Activated CD4-positive, CD25-positive, alpha-beta regulatory T cell treated with anti-CD3 and anti-CD28 coated beads, Interleukin-2, amount 50 U/mL, for 72 hours (primary cell): ENCODE results near the gene ROMO1.
"Not testable (repeated sequence)": the region's sequence is repeated elsewhere in the genome, so short reads cannot be mapped to it uniquely, and the experiment has no call there.

Experiments
- DNase-seq: peaks from one replicate; pipeline ENCODE4 v3.0.0; 2021

The ROMO1 gene

GRCh38 chr20:35685368-35685767, 13.8 kb upstream of the ROMO1 start:
- DNase-seq, result not testable (repeated sequence)

- DNase-seq, result peak; percentile 21
Measured at GRCh38 chr20:35686872-35687271, 12.3 kb upstream of the ROMO1 start.

DNA sequence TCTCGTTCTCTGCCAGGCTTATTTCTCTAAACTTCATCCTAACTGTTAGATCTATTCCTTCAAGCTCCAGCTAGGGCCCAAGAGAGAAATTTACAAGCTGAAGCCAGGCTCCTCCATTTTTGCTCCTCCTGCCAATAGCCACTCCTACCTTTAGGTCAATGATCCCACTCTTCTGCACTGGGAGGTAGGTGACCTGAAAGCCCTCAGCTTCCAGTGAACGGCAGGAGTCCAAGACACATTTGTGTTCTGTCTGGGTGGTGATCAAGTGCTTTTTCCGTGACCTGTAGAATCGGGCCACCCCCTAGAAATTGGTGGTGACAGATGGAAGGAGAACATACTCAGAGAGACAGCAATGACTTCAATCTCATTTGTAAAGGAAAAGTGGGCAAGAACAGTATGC, 8.9 kb upstream of the ROMO1 start:
- no peak for DNase-seq

GRCh38 chr20:35695245-35695749, 3.9 kb upstream of the ROMO1 start:
- DNase-seq, result peak; percentile 6

DNA sequence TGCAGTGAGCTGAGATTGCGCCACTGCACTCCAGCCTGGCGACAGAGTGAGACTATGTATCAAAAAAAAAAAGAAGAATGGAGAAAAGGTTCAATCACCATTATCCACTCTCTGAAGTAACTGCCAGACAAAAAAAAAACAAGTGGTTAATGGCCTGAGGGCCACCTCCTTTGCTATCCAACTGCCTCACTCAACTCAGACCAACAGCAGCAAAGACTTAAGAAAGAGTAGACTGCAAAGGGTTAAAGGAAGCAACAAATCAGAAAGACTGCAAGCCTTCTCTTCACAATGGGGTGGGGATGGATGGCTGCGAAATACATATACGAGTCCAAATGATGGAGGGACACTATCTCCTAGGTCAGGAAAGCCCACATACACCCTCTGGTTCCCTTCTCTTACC, 3.2 kb upstream of the ROMO1 start:
- DNase-seq, result no peak

GRCh38 chr20:35697696-35698297, 1.4 kb upstream of the ROMO1 start:
- DNase-seq, result peak; percentile 23

GRCh38 chr20:35698298-35699126, 693 bp upstream of the ROMO1 start:
- DNase-seq, result peak; percentile 30

DNA sequence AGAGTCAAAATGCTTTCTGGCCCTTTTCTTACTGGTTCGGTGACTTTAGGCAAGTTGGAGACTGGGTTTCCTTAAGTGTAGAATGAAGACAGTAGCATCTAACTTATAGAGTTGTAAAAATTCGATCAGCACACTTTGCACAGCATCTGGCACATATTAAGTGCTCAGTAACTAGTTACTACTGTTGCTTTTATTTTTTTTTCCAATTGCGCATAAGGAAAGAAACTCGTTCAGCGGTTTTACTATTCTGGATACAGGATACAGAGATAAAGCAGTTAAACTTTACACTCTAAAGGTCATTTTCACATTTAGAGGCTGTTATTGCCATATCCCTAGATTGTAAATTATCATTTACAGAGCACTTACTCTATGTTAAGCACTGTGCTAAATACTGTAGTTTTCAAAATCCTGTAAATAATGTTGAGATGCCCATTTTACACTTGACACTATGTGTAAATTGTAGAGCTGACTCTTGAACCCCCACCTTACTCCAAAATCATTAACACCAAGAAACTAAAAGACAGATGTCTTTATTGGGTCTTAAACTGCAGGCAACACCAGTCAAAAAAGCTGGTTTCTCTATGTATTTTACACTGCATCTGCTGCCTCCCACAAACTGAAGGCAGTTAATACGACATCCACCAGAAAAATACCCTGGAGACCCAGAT, 886 bp downstream of the ROMO1 start:
- DNase-seq, result no peak

GRCh38 chr20:35700625-35701148, 1.5 kb downstream of the ROMO1 start:
- DNase-seq, result peak; percentile 16

GRCh38 chr20:35702051-35702823, 3.0 kb downstream of the ROMO1 start:
- DNase-seq, result peak; percentile 26

- no peak for DNase-seq
Measured at GRCh38 chr20:35702824-35703695, 3.9 kb downstream of the ROMO1 start.

GRCh38 chr20:35704514-35705261, 5.5 kb downstream of the ROMO1 start:
- DNase-seq, result no peak

GRCh38 chr20:35705894-35706293, 6.7 kb downstream of the ROMO1 start:
- DNase-seq, result not testable (repeated sequence)

- DNase-seq, result not testable (repeated sequence)
Measured at GRCh38 chr20:35706591-35707529, 7.7 kb downstream of the ROMO1 start.

GRCh38 chr20:35708502-35708901, 9.3 kb downstream of the ROMO1 start:
- DNase-seq, result no peak

DNA sequence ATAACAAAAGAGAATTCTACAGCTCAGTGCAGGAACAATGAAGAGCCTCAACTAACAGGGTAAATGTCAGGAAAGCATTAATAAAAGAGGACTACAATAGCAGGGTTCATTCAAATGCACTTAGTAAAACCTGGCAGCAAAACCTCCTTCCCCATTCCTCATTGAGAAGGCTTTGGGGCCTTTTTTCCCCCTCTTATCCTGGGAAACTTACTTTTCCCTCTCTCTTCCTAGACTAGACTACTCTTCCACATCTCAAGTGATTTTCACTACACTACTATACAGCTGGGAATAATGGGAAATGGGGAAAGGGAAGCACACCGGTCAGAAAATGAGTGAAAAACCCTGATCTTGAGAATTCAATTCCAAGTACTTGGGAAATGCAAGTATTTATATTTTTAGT, 10.1 kb downstream of the ROMO1 start:
- DNase-seq, result no peak

- no peak for DNase-seq
Measured at GRCh38 chr20:35710039-35710438, 10.8 kb downstream of the ROMO1 start.

DNA sequence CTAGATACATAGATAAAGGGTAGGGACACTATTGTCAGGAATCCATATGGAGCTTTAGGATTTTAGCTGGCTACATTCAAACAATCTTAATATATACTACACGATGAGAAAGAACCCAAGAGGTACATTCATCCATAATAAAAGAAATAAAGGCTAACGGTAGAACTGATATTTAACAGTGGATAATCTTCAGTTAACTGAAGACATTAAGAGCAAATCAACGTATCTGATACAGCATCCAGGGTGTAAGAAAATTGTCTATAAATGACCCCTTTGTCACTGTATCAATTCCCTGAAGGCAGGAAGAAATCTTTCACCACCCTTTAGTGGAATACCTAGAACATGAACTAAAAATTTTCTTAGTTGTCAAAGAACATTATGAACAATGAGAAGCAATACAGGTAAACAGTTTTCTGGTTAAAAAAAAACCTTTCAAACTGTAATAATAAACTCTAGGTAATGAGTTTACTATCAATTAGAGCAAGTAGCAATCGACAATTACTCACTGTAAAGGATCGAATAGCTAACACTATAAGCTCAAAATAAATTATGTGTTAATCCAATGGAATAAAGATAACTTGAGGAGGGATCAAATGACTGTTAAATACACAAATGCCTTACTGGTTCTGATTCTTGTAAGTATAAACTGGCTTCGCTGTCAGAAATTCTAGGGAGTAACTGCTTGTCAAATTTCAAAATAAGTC, 11.8 kb downstream of the ROMO1 start:
- DNase-seq, result no peak

DNA sequence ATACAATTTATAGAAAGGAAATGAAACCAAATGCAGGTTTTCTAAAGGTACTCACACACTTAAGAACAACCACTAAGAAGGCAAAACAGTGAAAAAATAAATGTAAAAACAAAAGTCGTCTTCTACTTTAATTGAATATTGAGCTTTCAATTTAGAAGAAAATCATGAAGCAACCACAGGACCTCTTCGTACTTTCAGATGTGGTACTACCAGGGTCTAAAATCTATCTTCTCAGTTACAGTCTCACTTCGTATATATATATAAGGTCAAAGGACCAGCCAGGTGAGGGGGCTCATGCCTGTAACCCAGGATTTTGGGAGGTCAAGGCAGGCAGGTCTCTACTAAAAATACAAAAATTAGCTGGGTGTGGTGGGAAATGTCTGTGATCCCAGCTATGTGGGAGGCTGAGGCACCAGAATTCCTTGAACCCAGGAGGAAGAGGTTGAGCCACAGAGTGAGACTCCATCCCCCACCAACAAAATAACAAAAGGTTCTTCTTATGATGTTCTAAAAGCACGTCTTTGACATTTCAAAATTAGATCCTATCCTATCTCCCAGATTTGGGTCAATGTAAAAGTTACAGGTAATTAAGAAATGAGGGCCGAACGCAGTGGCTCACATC, 12.5 kb downstream of the ROMO1 start:
- DNase-seq, result no peak
